DOHH2 (cell line): ENCODE data around the gene HK1.

Source experiments
- EZH2phosphoT487 ChIP-seq: fragments of 200-600 bp; sonication (generic); IDR thresholded peaks from 2 replicates; pipeline ENCODE4 v1.6.1; 2017; ENCODE audit warnings: borderline replicate concordance, mild to moderate bottlenecking, antibody characterized with exemption, low read length, moderate library complexity, mixed read lengths
- TF ChIP-seq, protein P1 (sequence below): fragments of 200-600 bp; sonication (generic); IDR thresholded peaks from one replicate; pipeline ENCODE4 v1.5.1; 2014; ENCODE audit warnings: antibody characterized with exemption, mild to moderate bottlenecking, low read depth, low read length; ENCODE audit not compliant: poor library complexity, severe bottlenecking

DNA sequence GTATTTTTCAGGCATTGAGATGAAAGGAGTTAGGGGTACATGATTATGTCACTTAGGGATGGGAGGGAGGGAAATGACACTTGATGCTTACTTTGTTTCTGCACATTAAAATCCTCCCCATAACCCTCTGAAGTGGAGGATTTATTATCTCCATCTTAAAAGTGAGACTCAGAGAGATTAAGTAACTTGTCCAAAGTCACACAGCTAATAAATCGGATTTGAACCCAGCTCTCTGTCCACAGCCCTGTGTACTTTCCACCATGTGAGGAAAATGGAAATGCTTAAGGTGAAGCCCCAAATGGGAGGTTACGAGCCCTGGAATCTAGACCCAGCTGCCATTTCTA is 58.6 kb downstream of the HK1 start:
- TF ChIP-seq, protein P1, sequence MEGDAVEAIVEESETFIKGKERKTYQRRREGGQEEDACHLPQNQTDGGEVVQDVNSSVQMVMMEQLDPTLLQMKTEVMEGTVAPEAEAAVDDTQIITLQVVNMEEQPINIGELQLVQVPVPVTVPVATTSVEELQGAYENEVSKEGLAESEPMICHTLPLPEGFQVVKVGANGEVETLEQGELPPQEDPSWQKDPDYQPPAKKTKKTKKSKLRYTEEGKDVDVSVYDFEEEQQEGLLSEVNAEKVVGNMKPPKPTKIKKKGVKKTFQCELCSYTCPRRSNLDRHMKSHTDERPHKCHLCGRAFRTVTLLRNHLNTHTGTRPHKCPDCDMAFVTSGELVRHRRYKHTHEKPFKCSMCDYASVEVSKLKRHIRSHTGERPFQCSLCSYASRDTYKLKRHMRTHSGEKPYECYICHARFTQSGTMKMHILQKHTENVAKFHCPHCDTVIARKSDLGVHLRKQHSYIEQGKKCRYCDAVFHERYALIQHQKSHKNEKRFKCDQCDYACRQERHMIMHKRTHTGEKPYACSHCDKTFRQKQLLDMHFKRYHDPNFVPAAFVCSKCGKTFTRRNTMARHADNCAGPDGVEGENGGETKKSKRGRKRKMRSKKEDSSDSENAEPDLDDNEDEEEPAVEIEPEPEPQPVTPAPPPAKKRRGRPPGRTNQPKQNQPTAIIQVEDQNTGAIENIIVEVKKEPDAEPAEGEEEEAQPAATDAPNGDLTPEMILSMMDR, result no peak
- TF ChIP-seq EZH2phosphoT487, result no peak
